Muscle of leg (tissue), 11 donors: ENCODE measurements around the gene RPAP2. TPM values are rescaled to one million over a fixed set of nuclear protein-coding genes. Genes with fewer than 3 reads are reported as not detected.

Source experiments
- DNase-seq: peaks from one replicate; pipeline ENCODE4 v3.0.0; 2013
- H3K27ac ChIP-seq: one replicate; pipeline ENCODE4 v1.5.1; 2013; ENCODE audit warnings: mild to moderate bottlenecking, low read length, control low read depth
- H3K27me3 ChIP-seq: one replicate; pipeline ENCODE4 v1.6.1; 2013; ENCODE audit warnings: low read length; ENCODE audit not compliant: control insufficient read depth, insufficient read depth
- H3K36me3 ChIP-seq: one replicate; pipeline ENCODE4 v1.6.1; 2013; ENCODE audit warnings: low read length; ENCODE audit not compliant: control insufficient read depth, insufficient read depth
- H3K4me1 ChIP-seq: one replicate; pipeline ENCODE4 v1.6.1; 2013; ENCODE audit warnings: low read length; ENCODE audit not compliant: control insufficient read depth, insufficient read depth
- H3K4me3 ChIP-seq: one replicate; pipeline ENCODE4 v1.5.1; 2013; ENCODE audit warnings: low read length, control low read depth
- H3K9me3 ChIP-seq: replicated peaks from 2 replicates; pipeline ENCODE4 v1.6.1; 2013; ENCODE audit warnings: low read depth, low read length; ENCODE audit not compliant: control insufficient read depth
- WGBS: methylation state at CpG from one replicate; pipeline ENCODE4 v1.1.5; 2013; ENCODE audit warnings: missing lambda C conversion rate; ENCODE audit not compliant: insufficient coverage; 5-methylcytosine and 5-hydroxymethylcytosine counted together
- polyA plus RNA-seq, 8 donors: library from polyadenylated mRNA; unstranded; fragments of 120-200 nt; gene quantifications; one replicate each; pipeline versions ENCODE4 v1.2.1 to v1.2.3, GENCODE V29; 2013; ENCODE audit warnings: inconsistent platforms in 1 of 8, low replicate concordance in 1 of 8; ENCODE audit not compliant: insufficient read length in 8 of 8, insufficient read depth in 1 of 8
- total RNA-seq: library from RNA; stranded (reverse); fragments of 120-200 nt; gene quantifications from one replicate; pipeline ENCODE4 v1.2.4, GENCODE V29; 2013

RPAP2 gene
- total and polyA plus RNA-seq, 9 donors: 13.7 to 31.1 (median 16.1) TPM

DNA sequence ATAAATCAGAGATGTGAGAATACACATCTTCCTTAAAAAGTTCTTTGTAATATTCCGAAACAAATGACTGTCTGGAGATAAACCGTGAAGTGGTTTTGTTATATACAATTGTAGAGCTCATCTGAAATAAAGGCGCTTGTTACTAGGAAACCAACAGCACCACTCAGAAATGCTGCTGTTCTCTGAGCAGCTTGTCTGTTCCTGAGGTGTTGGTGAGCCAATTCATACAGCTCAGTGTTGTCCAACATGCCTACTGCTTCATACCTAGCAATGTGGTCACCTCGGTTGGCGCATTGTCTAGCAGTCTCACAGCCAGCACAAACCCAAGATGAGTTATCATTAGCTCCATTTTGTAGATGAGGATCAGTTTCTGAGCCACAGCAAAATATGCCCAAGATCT, 143.5 kb downstream of the RPAP2 start:
- H3K4me3 ChIP-seq: no peak overlapping the region
- no peaks in the 10 kb centered on the region for H3K27me3 ChIP-seq
- no peaks in the 10 kb centered on the region for H3K4me1 ChIP-seq
- no peak overlapping the region for H3K27ac ChIP-seq
- WGBS: 89% methylated on average over 3 of the region's 5 CpGs
- H3K9me3 ChIP-seq: no peaks in the 10 kb centered on the region
- no peaks in the 10 kb centered on the region for H3K36me3 ChIP-seq
- DNase-seq: no peak

DNA sequence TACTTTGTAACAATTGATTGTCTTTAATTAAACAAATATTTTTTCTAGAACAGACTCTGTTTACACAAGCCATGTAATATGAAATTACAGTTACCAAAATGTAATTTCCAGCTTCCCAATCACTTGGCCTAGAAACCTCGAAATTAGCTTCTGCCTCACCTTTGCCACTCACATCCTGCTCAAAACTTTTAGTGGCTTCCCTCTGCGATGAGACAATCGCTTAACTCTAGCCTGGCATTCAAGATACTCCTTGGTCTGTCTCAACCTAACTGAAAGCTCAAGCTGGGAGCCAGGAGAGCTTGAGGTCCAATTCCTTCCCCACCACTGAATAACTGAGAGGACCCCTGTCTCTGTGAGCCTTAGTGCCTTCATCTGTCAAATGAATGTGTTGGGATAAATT, 145.0 kb downstream of the RPAP2 start:
- no peaks in the 10 kb centered on the region for H3K4me1 ChIP-seq
- DNase-seq: no peak
- no peak overlapping the region for H3K4me3 ChIP-seq
- 90% methylated on average over 3 of the region's 3 CpGs for WGBS
- no peak overlapping the region for H3K27ac ChIP-seq
- no peaks in the 10 kb centered on the region for H3K9me3 ChIP-seq
- H3K36me3 ChIP-seq: no peaks in the 10 kb centered on the region
- no peaks in the 10 kb centered on the region for H3K27me3 ChIP-seq

DNA sequence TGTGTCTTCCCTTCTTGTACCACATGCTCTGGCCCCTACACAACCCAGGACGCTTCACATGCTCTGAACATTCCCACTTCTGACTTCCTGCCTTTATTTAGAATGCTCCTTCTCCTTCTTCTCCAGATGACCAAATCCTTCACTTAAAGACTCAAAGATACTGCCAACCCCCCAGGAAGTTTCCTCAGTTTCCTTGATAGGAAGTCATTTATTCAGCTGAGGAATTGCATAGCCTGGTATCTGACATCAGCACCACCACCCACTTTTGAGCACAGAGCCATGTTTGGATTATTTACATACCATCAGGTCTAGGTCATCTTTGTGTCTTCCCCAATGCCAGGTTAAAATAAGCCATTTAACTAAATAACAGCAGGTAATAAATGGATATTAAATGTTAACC, 145.5 kb downstream of the RPAP2 start:
- Histone ChIP-seq H3K9me3 (no peaks in the 10 kb centered on the region), H3K4me3 (no peak overlapping the region), H3K27me3 (no peaks in the 10 kb centered on the region), H3K36me3 (no peaks in the 10 kb centered on the region), H3K4me1 (no peaks in the 10 kb centered on the region), H3K27ac (no peak overlapping the region)
- DNase-seq: no peak
- WGBS: 20% methylated on average over 1 of the region's 1 CpG

DNA sequence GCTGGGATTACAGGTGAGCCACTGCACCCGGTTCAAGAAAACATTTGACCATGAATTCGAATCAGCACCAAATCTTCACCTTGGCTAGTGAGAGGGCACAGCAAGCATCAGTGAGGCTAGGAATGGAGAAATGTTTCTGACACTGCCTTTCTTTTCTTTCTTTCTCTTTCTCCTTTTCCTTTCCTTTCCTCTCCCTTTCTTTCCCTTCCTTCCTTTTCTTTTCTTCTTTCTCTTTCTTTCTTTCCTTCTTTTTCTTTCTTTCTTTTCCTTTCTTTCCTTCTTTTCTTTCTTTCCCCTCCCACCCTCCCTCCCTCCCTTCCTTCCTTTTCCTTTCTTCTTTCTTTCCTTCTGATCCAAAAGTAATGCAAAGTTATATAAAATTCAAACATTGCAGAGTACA, 147.0 kb downstream of the RPAP2 start:
- WGBS: 80% methylated on average over 1 of the region's 2 CpGs

DNA sequence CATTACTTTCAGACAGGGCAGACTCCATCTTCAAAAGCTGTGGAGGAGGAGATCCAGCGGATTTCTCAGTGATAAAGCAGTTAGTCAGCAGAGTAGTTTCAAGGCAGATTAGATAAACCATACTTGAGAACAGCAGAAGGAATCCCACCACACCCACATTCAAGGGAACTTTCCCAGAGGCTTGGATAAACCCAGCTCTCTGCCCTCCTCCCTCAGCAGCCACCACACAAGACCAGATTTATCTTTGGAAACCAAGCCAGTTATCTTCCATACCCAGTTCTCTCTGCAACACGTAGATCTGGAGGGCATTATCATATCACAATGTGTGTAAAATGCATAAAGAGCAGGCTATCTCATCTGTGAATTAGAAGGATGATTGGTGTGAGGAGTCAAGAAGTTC, 147.7 kb downstream of the RPAP2 start:
- H3K36me3 ChIP-seq: no peaks in the 10 kb centered on the region
- H3K9me3 ChIP-seq: no peaks in the 10 kb centered on the region
- H3K4me3 ChIP-seq: no peak overlapping the region
- no peak for DNase-seq
- no peak overlapping the region for H3K27ac ChIP-seq
- H3K27me3 ChIP-seq: no peaks in the 10 kb centered on the region
- no peaks in the 10 kb centered on the region for H3K4me1 ChIP-seq
- WGBS: no CpG with 5 or more reads among the region's 2 CpGs

More for the DNA sequence above, 147.0 kb downstream of the RPAP2 start:
- no peaks in the 10 kb centered on the region for H3K4me1 ChIP-seq
- no peaks in the 10 kb centered on the region for H3K36me3 ChIP-seq
- no peak overlapping the region for H3K27ac ChIP-seq
- no peak overlapping the region for H3K4me3 ChIP-seq
- no peaks in the 10 kb centered on the region for H3K9me3 ChIP-seq
- H3K27me3 ChIP-seq: no peaks in the 10 kb centered on the region
- DNase-seq: no peak

DNA sequence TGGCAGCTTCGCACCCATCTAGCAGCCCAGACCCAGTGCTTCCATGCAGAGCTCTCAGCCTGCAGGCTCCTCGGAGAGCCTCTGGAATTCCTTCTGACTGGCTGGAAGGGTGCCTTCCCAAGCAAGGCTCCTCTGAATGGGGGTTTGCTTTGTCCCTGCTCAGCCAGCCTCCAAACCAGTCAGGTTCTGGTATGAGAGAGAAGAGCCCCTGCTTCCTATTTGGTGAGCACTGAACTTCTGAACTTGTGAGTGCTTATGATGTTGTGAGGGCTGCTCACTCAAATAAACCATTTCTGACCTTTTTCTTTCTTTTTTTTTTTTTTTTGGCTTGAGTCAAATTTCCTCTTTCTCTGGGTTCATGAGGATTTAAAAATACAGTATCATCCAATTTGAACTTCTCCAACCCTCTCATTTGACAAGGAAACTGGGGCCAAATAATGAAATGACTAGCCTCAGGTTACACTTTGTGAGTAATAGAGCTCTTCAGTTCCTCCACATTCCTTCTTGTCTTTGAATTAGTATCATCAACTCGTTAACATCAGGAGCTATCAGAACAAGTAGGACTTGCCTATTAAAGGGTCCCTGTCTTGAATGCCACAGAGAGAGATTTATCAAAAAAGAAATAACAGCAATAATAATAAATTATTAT, 148.3 kb downstream of the RPAP2 start:
- Histone ChIP-seq H3K36me3 (no peaks in the 10 kb centered on the region), H3K27me3 (no peaks in the 10 kb centered on the region)

DNA sequence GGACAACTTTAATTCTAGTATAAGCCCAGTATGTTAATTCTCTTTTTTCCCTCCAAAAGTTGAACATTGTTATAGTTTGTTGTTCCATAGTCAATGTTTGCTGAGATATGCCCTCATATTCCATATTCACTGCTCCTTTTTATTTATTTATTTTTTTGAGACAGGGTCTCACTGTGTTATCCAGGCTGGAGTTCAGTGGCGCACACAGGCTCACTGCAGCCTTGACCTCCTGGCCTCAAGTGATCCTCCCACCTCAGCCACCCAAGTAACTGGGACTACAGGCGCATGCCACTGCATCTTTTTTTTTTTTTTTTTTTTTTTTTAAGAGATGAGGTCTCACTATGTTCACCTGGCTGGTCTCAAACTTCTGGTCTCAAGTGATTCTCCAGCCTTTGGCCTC, 149.1 kb downstream of the RPAP2 start:
- H3K4me3 ChIP-seq: no peak overlapping the region
- DNase-seq: no peak
- no peaks in the 10 kb centered on the region for H3K36me3 ChIP-seq
- no peaks in the 10 kb centered on the region for H3K27me3 ChIP-seq
- no peaks in the 10 kb centered on the region for H3K9me3 ChIP-seq
- WGBS: no CpG with 5 or more reads among the region's 2 CpGs
- no peak overlapping the region for H3K27ac ChIP-seq
- H3K4me1 ChIP-seq: no peaks in the 10 kb centered on the region

More for the DNA sequence above, 148.3 kb downstream of the RPAP2 start:
- Histone ChIP-seq H3K4me1 (no peaks in the 10 kb centered on the region), H3K27ac (no peak overlapping the region), H3K4me3 (no peak overlapping the region), H3K9me3 (no peaks in the 10 kb centered on the region)
- WGBS: 67% methylated on average over 2 of the region's 3 CpGs
- DNase-seq: no peak

Other genes starting within 250 kb of the RPAP2 start
- 0.18 TPM for gene SETSIP, start 223.6 kb upstream of the RPAP2 start, total RNA-seq
- 1 to 10 TPM in 1 of 8 donors, under 1 TPM in 5, not detected in 2; 0.25 to 1.0 (median 0.53) TPM for gene SETSIP, start 223.6 kb upstream of the RPAP2 start, polyA plus RNA-seq
- 3.6 TPM for gene BTBD8, start 218.7 kb upstream of the RPAP2 start, total RNA-seq
- 1 to 10 TPM; 1.6 to 2.9 (median 2.1) TPM for gene BTBD8, start 218.7 kb upstream of the RPAP2 start, polyA plus RNA-seq
- gene C1orf146, start 81.1 kb upstream of the RPAP2 start, total RNA-seq: not detected
- under 1 TPM in 1 of 8 donors, not detected in 7; 0.14 TPM for gene C1orf146, start 81.1 kb upstream of the RPAP2 start, polyA plus RNA-seq
- gene GLMN, start 72 bp upstream of the RPAP2 start, total RNA-seq: 13.0 TPM
- gene GLMN, start 72 bp upstream of the RPAP2 start, polyA plus RNA-seq: 10 to 100 TPM; 10.6 to 16.8 (median 14.2) TPM
- gene GFI1, start 187.9 kb downstream of the RPAP2 start, total RNA-seq: 0.13 TPM
- under 1 TPM; 0.13 to 0.54 (median 0.26) TPM for gene GFI1, start 187.9 kb downstream of the RPAP2 start, polyA plus RNA-seq